Measurements from ENCODE around the gene WDR1. TPM values are rescaled to one million over a fixed set of nuclear protein-coding genes. Genes with fewer than 3 reads are reported as not detected.

Gene WDR1
- total RNA-seq, 1 experiment from 2014 or later, result 367 TPM

DNA sequence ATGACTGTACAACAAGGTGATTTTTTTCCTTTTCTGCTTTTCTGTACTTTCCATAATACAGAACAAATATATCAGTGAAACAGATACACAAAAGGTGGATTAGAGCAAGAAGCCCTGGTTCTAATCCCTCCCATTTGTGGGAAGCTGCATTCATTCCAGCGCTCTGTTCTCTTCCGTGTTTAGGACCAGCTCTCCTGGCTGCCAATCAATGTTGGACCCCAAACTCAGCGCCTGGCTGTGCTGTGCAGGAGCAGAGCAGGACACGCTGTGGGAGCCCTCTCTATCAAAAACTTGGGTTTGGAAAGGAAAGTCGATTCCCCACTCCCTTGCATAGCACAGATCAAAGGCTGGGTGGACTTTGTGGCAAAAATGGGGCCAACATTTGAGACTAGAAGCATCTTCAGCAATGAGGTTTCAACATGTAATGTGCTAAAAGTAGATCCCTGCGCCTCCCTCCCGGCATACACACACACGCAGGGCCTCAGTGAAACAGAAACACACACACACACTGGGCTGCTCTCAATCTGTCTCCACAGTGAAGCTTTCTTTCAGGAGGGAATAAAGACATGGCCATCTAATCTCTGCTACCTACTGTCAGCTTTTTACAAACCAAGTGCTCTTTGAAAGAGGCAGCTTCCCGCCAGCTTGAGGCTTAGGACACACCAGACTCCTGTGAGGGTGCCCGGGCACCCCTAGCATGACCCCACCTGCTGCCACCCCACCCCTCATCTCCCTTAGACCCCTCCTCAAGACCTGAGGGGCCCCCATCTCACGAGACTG, 12.2 kb downstream of the WDR1 start:
- Histone ChIP-seq H2AFZ (ENCODE audit: low read length) (no peak overlapping the region), H3K27me3 (ENCODE audit: insufficient read depth, low read length) (no peaks in the 10 kb centered on the region), H3K4ac (ENCODE audit: low read depth, low read length) (no peak overlapping the region), H3K56ac (ENCODE audit: insufficient read length, low read depth, low read length) (no peak overlapping the region), H3K18ac (ENCODE audit: insufficient read length, low read depth, low read length) (no peak overlapping the region), H3K9ac (ENCODE audit: extremely low read depth, insufficient read length, low read length) (no peak overlapping the region), H3K9me3 (ENCODE audit: control insufficient read depth, low read depth, low read length) (no peaks in the 10 kb centered on the region), H2AK5ac (ENCODE audit: insufficient read length, low read length) (no peak overlapping the region), H2BK15ac (ENCODE audit: low read depth, low read length) (no peak overlapping the region), H4K91ac (ENCODE audit: insufficient read length, low read depth, low read length) (no peak overlapping the region), H2BK20ac (ENCODE audit: low read depth, low read length, poor library complexity, severe bottlenecking) (no peak overlapping the region), H3K14ac (ENCODE audit: insufficient read depth, low read length) (no peak overlapping the region; the same call in 1 of the 2 replicates), H2BK120ac (ENCODE audit: low read depth, low read length, poor library complexity, severe bottlenecking) (no peak overlapping the region), H2BK5ac (ENCODE audit: insufficient read length, low read length) (no peak overlapping the region), H3K23ac (ENCODE audit: insufficient read length, low read depth, low read length) (no peak overlapping the region), H3K4me1 (ENCODE audit: insufficient read depth, low read length) (peaks cover 7% of the 10 kb centered on the region; the same call in 1 of the 2 replicates), H2BK12ac (ENCODE audit: insufficient read length, low read depth, low read length) (no peak overlapping the region), H3K79me2 (ENCODE audit: insufficient read depth, low read length) (peaks cover 62% of the 10 kb centered on the region), H4K8ac (replicated peaks; ENCODE audit: insufficient read length, low read depth, low read length) (no peak overlapping the region), H3T11ph (ENCODE audit: low read length) (no peak overlapping the region), H3K23me2 (ENCODE audit: insufficient read length, low read depth, low read length, poor library complexity, severe bottlenecking) (no peaks in the 10 kb centered on the region), H4K5ac (ENCODE audit: insufficient read length, low read depth, low read length) (no peak overlapping the region), H3K4me2 (ENCODE audit: insufficient read depth, insufficient read length, low read length) (no peak overlapping the region), H3K27ac (ENCODE audit: insufficient read length, low read depth, low read length) (no peak overlapping the region), H3K79me1 (ENCODE audit: insufficient read depth, low read depth, low read length, poor library complexity, severe bottlenecking) (peaks cover 9% of the 10 kb centered on the region), H4K20me1 (ENCODE audit: control insufficient read depth, insufficient read depth, insufficient read length) (no peaks in the 10 kb centered on the region)
- TF ChIP-seq, protein P1, sequence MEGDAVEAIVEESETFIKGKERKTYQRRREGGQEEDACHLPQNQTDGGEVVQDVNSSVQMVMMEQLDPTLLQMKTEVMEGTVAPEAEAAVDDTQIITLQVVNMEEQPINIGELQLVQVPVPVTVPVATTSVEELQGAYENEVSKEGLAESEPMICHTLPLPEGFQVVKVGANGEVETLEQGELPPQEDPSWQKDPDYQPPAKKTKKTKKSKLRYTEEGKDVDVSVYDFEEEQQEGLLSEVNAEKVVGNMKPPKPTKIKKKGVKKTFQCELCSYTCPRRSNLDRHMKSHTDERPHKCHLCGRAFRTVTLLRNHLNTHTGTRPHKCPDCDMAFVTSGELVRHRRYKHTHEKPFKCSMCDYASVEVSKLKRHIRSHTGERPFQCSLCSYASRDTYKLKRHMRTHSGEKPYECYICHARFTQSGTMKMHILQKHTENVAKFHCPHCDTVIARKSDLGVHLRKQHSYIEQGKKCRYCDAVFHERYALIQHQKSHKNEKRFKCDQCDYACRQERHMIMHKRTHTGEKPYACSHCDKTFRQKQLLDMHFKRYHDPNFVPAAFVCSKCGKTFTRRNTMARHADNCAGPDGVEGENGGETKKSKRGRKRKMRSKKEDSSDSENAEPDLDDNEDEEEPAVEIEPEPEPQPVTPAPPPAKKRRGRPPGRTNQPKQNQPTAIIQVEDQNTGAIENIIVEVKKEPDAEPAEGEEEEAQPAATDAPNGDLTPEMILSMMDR (conservative IDR thresholded peaks at IDR 0.05), result no peak
- Mint-ChIP-seq H3K36me3 (ENCODE audit: insufficient read depth in 1 of 3, low read depth in 3 of 3) (peaks cover 48 to 71% (median 63%) of the 10 kb centered on the region in 3 experiments), H3K4me1 (peaks cover 76 to 81% of the 10 kb centered on the region in 2 experiments), H3K4me3 (no peak overlapping the region; a peak in 1 of 5 replicates), H3K27ac (peak overlapping the region in 2 of 3 experiments; percentile 46 to 58; a peak in 4 of 7 replicates), H3K27me3 (ENCODE audit: low read depth) (no peaks in the 10 kb centered on the region; the same call in 1 of the 2 replicates), H3K9me3 (no peaks in the 10 kb centered on the region; a peak in 1 of 5 replicates)
- no CpG with 5 or more reads among the region's 11 CpGs for WGBS (ENCODE audit: extremely low coverage, insufficient read length, low lambda C conversion rate)
- no peak for DNase-seq

Data from H9 (cell line).